ENCODE results near the gene PCDHGA12.

The PCDHGA12 gene

DNA sequence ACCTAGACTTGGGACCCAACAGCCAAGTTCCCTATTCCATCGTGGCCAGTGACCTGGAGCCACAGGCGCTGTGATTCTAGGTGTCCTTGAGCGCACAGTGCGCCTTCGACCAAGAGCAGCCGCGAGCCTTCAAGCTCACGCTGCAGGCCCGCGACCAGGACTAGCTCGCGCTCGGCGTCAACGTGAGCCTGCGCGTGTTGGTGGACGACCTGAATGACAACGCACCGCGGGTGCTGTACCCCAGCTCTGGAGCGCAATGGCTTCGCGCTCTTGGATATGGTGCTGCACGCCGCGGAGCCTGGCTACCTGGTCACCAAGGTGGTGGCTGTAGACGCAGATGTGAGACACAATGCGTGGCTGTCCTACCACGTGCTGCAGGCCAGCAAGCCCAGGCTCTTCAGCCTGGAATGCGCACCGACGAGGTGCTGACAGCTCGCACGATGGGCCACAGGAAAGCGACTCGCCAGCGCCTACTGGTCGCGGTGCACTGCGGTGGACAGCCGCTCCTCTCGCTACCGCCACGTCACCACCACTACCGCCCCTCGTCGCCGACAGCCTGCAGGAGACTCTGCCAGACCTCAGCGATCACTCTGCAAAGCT, 11.4 kb downstream of the PCDHGA12 start:
- no peak for DNase-seq

DNA sequence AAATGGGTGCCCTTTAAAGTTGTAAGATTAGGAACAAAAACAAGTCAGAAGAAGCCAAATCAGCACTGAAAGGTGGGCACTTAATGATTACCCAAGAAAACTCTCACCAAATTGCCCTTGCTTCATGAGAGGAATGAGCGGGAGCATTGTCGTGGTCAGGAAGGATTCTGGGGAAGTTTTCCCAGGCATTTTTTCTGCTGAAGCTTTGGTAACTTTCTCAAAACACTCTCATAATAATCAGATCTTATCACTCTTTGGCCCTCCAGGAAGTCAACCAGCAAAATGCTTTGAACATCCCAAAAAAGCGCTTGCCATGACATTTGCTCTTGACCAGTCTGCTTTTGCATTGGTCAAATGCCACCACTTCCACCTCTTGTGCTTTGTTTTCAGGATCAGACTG, 35.0 kb downstream of the PCDHGA12 start:
- no peak for DNase-seq

DNA sequence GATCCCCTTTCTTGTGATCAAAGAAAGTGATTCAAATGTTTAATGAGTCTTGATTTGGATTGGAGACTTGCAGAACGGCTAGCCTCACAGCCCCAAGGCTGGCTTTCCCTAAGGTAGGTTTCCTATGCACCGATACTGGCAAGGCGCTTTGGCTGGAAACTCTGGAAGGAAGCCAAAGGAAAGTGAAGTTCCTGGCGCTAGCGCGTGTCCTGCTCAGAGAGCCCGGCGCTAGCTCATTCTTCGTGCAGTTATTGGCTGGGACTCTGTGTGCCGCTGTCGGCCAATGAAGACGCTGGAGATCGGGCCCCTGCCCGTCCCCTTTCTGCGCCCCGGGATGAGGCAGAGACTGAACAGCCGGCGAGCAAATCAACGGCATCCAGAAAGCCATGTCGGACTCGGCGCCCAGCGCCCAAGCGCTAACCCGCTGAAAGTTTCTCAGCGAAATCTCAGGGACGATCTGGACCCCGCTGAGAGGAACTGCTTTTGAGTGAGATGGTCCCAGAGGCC, 45.4 kb downstream of the PCDHGA12 start, which contains the start of gene PCDHGC3:
PCDHGC3 (plus strand) TSS at position 342 of the 507 bp plus-strand sequence; CDS start at position 493, 151 bp downstream.
- DNase-seq = no peak

DNA sequence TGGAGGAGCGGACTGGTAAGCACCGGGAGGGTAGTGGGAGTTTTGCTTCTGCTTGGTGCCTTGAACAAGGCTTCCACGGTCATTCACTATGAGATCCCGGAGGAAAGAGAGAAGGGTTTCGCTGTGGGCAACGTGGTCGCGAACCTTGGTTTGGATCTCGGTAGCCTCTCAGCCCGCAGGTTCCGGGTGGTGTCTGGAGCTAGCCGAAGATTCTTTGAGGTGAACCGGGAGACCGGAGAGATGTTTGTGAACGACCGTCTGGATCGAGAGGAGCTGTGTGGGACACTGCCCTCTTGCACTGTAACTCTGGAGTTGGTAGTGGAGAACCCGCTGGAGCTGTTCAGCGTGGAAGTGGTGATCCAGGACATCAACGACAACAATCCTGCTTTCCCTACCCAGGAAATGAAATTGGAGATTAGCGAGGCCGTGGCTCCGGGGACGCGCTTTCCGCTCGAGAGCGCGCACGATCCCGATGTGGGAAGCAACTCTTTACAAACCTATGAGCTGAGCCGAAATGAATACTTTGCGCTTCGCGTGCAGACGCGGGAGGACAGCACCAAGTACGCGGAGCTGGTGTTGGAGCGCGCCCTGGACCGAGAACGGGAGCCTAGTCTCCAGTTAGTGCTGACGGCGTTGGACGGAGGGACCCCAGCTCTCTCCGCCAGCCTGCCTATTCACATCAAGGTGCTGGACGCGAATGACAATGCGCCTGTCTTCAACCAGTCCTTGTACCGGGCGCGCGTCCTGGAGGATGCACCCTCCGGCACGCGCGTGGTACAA, 46.0 kb downstream of the PCDHGA12 start:
- DNase-seq = no peak

DNA sequence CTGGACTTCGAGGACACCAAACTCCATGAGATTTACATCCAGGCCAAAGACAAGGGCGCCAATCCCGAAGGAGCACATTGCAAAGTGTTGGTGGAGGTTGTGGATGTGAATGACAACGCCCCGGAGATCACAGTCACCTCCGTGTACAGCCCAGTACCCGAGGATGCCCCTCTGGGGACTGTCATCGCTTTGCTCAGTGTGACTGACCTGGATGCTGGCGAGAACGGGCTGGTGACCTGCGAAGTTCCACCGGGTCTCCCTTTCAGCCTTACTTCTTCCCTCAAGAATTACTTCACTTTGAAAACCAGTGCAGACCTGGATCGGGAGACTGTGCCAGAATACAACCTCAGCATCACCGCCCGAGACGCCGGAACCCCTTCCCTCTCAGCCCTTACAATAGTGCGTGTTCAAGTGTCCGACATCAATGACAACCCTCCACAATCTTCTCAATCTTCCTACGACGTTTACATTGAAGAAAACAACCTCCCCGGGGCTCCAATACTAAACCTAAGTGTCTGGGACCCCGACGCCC, 46.8 kb downstream of the PCDHGA12 start:
- DNase-seq = no peak

DNA sequence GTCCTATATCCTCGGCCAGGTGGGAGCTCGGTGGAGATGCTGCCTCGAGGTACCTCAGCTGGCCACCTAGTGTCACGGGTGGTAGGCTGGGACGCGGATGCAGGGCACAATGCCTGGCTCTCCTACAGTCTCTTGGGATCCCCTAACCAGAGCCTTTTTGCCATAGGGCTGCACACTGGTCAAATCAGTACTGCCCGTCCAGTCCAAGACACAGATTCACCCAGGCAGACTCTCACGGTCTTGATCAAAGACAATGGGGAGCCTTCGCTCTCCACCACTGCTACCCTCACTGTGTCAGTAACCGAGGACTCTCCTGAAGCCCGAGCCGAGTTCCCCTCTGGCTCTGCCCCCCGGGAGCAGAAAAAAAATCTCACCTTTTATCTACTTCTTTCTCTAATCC, 47.5 kb downstream of the PCDHGA12 start:
- DNase-seq = no peak

DNA sequence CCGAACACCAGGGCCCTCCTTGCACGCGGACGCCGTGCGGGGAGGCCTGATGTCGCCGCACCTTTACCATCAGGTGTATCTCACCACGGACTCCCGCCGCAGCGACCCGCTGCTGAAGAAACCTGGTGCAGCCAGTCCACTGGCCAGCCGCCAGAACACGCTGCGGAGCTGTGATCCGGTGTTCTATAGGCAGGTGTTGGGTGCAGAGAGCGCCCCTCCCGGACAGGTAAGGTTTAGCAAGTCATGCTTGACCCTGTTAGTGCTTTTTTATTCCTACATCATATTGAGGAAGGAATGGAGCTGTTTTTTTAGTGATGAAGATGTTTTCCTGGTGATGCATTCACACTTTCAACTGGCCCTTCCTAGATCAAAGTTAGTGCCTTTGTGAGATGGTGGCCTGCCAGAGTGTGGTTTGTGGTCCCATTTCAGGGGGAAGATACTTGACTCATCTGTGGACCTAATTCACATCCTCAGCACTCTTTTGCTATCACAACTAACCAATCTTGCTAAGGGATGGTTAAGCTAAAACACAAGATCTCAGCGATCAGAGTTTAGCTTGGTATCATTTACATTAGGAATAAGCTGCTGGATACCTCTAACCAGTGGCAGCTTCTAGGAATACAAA, 48.1 kb downstream of the PCDHGA12 start:
- DNase-seq = no peak

DNA sequence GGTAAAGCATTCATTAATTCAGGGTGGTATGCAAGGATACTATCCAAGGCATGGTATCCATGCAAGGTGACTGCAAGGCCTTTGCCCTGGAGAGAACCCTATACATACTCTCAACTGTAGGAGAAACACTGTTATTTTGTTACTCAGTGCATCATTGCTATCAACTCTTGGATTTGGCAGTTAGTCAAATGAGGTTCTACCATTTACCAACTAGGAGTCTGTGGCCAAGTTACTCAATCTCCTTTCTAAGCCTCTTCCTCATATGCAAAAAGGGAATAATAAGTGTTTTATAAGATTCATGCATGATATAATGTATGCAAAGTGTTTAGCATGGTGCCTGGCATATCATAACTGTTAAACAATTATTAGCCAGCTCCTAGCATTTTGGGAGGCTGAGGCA, 49.5 kb downstream of the PCDHGA12 start:
- DNase-seq = no peak

Data from activated CD4-positive, alpha-beta T cell treated with anti-CD3 and anti-CD28 coated beads for 1 hour (primary cell).